Kidney glomerular epithelial cell (primary cell): ENCODE results near the gene NRP2.

Source experiments
- DNase-seq: peaks from one replicate; lab custom pipeline; 2025; lab: John Stamatoyannopoulos, UW

Gene NRP2, protein sequence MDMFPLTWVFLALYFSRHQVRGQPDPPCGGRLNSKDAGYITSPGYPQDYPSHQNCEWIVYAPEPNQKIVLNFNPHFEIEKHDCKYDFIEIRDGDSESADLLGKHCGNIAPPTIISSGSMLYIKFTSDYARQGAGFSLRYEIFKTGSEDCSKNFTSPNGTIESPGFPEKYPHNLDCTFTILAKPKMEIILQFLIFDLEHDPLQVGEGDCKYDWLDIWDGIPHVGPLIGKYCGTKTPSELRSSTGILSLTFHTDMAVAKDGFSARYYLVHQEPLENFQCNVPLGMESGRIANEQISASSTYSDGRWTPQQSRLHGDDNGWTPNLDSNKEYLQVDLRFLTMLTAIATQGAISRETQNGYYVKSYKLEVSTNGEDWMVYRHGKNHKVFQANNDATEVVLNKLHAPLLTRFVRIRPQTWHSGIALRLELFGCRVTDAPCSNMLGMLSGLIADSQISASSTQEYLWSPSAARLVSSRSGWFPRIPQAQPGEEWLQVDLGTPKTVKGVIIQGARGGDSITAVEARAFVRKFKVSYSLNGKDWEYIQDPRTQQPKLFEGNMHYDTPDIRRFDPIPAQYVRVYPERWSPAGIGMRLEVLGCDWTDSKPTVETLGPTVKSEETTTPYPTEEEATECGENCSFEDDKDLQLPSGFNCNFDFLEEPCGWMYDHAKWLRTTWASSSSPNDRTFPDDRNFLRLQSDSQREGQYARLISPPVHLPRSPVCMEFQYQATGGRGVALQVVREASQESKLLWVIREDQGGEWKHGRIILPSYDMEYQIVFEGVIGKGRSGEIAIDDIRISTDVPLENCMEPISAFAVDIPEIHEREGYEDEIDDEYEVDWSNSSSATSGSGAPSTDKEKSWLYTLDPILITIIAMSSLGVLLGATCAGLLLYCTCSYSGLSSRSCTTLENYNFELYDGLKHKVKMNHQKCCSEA

DNA sequence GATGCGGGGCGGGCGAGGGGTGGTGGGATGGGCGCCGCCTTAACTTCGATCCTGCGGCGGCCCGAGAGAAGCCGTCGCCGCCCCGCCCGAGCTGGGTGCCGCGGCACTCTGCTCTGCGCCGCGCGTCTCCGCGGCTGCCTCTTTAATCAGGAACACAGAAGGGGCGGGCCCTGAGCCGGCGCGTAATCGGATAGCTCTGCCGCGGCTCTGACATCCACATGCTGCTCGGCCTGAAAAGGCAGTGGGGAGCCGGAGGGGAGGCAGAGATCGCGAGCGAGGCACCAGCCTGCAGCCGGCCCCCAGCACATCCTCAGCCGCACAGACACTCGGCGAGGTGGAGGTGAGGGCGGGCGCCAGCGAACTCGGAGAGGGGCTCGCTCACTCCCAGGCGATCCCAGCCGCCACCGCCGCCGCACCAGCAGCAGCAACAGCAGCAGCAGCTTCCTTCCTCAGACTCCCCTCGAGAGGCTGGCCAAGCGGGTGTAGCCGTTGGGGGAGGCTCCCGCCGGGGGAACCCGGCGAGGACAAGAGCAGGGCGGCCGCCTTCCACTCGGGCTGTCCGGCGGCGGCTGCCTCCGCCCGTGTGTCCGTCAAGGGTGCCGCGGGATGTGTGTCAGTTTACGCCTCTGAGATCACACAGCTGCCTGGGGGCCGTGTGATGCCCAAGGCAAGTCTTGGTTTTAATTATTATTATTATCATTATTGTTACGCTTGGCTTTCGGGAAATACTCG lies at the start of gene NRP2:
TSS of gene NRP2 (plus strand) at position 263 of the 732 bp plus-strand sequence. CDS start 790 bp downstream, outside the sequence.
- DNase-seq, result peak; percentile 89

DNA sequence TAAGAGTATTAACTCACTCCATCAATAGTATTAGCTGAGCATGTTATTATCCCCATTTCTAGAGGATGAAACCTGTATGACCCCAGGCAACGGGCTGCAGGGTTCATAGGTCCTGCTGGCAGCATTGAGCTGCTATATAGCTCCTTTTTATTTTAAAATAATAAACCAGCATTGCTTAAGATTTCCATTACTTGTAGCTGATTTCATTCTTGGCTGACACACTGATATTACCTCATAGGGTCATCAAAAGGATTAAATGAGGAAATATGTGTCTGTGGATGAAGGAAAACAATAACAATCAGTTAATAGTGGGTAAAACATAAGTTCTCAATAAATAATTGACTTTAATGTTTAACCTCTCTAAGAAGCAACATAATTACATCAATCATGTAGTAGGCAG lies 48.3 kb upstream of the NRP2 start:
- no peak for DNase-seq

DNA sequence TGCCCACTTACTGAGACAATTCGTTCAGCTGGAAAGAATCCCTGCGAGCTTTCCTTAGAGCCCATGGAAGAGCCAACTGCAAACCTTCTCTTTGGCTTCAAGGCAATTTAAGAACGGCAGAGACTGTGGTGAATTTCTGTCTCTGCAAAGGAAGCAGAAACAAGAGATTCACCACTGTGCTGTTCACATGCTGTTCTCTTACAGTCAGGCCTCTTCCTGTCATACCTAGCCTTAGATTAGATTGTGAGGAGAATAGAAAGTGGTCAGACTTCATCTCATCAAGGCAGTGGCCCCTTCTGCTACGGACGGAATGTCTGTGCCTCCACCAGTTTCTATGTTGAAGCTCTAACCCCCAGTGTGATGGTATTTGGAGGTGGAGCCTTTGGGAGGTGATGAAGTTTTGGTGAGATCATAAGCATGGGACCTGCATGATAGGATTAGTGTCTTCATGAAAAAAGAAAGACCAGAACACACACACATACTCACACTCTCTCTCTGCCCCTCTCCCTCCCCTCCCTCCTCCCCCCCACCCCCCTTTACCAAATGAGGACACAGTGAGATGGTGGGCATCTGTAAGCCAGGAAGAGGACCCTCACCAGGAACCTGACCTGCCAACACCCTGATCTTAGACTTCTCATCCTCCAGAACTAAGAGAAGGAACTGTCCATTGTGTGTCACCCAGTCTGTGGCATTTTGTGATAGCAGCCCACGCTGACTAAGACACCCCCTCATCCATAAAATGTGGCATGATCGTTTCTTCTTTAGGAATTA lies 45.6 kb upstream of the NRP2 start:
- DNase-seq, result no peak

DNA sequence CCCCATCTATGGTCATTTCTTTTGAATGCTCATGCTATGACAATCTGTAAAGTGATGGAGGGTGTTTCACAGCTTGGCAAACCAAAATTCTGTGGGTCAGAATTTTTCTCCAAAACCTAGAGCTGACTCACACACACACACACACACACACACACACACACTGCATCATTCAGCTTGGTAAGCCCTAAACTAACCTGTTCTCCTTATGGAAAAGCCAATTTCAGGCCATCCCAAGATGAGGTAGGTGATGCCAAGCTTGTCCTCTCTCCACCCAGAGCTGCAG lies 45.0 kb upstream of the NRP2 start:
- no peak for DNase-seq

DNA sequence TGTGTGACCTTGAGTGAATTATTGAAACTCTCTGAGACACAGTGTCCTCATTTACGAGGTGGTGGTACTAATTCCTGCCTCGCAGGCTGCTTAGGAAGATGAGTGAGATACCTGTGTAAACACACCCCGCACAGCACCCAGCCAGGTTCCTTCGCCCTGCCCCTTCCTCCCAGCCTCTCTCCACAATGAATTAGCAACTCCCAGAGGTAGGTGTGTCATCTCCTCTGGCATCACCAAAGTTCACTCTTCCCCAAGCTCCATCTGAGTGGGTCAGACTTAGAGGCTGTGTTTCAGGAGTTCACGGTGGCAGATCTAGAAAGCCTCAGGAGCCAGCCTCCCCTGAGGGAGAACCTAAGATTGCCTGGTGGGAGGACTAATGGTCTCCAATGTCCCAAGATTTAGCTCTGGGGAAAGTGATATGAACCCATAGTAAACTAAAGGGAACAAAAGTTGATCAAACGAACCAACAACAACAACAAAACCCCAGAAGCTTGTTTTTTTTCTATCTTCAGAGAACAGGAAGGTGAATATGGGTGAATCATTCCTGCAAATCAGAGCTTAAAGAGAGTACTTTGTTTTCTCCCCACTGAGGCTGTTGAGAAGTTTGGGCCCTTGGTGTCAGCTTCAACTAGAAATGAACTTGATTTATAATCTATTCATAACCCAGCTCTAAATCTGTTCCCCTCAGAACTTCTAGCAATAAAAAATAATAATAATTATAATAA lies 44.4 kb upstream of the NRP2 start:
- no peak for DNase-seq

DNA sequence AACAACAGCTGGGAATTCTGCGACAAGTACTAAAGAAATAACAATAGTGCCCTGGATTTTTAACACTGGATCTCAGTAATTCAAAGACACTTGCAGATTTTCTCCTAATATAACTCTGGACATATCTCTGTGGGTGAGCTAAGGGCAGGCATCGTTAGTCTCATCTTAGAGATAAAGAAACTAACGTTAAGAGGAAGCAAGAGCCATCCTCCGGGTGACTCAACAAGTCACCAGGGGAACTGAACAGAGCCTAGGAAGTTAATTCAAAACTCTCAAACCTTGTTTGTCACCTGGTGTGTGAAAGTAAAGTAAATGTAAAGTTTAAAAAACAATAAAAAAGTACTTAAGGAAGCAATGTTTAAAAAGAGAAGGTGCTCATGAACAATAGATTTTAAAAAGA lies 41.6 kb upstream of the NRP2 start:
- DNase-seq, result no peak

DNA sequence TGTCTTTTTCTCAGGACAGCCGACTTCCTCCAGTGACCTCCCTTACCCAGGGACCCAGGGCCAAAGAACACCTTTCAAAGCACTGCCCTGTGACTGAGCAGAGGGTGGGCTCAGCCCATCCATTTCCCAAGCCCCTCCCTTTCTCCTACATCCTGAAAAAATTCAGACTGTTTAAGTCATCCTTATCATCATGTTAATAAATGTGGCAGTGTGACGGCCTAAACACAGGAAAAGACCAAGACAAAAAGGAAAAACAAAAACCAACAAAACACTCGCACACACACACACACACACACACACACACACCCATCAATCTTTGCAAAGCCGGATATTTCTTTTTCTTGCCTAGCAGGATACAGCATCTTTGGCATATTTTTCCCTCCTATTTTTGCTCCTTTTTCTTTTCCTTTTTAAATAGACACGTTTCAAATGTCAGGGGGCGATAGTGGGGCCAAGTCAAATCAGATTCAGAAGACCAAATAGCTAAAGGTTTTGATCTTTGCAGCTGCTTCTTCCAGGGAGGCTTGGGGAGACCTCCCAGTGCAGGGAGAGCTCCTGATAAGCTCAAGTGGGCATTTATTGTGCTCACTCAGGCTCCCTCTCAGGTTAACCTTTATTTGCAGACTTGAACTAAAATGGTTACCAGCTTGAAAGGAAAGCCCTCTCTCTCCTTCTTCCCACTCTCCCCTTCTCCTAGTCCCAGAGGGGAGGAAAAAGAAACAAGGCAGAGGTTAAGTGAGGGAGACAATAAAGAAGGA lies 39.5 kb upstream of the NRP2 start:
- DNase-seq, result no peak

DNA sequence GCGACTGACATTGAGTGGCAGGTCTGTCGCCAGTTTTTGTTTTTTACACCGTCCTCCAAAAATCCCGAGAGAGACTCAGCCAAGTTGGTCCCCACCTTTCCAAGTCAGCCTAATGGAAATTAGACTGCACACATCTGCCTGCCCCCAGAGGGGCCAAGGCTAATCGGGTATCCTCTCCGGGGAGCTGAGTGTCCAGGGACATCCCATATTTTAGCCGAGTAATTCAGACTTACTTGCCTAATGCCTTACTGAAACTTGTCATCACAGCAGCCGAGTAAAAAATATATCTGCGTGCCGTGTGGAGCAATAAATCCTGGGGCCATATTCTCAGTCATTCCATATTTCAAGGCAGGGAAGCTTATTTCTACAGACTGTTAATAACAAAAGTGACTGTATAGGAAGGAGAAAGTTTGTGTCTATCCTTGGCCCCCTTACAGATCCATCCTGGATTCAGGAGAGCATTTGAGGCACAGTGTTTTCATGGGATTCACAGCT lies 38.9 kb upstream of the NRP2 start:
- no peak for DNase-seq

DNA sequence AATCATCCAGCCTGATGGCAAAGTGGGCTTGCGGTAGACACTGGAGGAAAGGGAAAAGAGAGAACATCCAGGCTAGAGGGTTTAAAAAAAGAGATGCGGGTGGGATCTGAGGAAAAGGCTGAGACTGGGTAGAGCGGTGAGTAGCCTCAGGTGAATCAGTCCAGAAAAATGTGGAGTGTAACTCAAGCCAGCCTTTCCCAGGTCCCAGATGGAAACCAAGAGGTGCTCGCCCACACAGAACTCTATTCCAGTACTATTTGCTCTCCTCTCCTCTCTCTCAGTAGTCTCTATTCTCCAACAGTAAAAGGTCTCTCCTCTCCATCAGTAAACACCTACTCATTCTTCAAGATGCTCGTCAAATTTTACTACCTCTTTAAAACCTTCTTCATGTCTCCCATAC lies 38.3 kb upstream of the NRP2 start:
- no peak for DNase-seq

DNA sequence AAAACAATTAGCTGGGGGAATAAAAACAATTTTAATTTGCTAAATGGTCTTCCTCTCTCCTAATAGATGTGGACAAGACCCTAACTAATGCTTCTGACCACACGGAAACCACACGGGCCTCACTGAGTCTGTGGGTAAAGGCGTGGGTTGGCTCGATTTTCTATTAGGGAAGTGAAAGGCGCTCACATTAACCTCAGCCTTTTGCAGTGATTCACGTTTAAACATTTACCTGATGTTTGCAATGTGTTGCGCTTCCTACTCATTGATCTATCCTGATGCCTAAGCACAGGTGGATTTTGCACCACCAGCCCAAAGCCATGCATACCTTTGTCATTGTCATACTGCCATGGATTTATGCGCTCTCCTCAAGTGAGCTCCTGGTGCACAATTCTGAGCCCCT lies 35.6 kb upstream of the NRP2 start:
- no peak for DNase-seq

DNA sequence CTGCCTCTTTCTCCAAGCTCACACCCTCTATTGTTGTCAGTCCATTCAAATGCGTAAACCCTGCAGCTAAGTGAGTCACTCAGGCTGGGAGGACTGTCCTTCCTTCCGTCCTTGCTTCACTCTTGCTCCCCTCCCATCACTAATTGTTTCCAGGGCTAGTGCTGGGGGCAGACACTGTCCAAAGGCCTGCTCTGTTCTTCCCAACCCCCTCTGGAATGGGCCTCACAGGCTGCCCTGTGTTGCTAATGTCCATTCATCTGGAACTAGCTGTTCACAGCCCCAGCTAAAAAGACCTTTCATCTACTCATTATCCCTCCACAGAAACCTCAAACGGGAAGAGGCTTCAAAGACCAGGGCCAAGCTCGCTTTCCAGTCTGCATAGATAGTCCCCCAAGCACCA lies 31.9 kb upstream of the NRP2 start:
- peak; percentile 47 for DNase-seq

DNA sequence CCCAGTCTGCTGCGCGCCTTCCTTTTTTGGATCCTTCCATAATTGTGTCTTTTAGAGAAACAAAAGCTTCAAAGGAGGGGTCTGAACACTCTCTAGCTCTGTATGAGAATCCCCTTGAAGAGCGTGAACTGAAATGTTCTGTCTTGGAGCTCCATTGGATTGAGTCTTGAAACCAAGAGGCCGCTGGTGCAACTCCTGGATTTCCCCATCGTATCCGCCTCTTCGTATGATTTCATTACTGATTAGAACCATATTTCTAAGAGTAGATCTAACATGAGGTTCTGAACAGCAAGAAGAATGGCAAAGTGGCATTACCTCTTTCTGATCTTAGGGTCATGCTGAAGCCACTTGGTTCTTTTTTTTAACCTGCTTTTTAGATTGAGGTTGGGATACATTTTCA lies 31.4 kb upstream of the NRP2 start:
- no peak for DNase-seq

DNA sequence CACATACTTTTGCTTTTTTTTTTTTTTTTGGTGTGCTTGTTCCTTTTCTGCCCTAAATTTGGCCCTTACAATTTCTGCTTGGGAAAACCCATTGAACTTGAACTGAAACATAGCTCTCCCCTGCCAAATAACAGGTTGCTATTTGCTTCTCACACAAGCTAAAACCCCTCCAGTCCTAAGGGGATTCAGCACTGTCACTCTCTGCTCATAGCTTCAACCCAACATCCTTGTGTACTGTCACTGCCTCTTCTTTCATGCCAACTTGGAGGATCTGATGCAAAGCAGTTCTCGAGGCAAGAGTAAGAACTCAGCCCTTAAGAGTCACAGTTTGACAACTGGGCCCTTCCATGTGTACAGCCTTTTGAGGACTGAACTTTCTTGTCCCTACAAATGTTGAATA lies 30.6 kb upstream of the NRP2 start:
- no peak for DNase-seq

DNA sequence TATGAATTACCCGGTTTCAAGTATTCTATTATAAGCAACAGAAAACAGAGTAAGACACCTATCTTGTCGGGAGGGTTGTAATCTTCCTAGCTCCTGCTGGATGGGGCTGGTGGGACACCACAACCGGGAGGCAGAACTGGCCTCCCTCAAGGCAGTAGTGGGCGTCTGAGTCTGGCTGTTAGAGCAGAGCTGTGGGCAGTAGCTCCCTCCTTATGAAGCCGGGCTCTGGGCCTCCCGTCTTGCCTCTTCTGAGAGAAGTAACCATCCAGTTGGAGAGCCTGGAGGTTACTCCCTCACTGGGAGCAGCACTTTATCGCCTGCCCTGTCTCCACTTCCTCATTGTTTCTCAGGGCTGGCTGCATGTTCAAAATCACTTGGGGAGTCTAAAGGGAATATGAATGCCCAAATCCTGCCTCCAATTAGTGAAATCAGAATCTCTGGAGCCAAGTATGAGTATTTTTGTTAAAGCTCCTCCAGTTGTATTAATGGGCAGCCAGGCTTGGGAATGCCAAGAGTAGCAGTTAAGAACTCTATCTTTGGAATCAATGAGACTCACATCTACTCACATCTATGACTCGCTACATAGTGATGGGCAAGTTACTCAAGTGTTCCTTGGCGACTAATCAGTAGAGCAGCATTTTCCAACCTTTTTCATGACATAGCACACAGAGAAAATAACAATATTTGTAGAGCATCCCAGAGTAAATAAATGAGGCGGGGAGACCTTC lies 27.3 kb upstream of the NRP2 start:
- DNase-seq, result peak; percentile 74

DNA sequence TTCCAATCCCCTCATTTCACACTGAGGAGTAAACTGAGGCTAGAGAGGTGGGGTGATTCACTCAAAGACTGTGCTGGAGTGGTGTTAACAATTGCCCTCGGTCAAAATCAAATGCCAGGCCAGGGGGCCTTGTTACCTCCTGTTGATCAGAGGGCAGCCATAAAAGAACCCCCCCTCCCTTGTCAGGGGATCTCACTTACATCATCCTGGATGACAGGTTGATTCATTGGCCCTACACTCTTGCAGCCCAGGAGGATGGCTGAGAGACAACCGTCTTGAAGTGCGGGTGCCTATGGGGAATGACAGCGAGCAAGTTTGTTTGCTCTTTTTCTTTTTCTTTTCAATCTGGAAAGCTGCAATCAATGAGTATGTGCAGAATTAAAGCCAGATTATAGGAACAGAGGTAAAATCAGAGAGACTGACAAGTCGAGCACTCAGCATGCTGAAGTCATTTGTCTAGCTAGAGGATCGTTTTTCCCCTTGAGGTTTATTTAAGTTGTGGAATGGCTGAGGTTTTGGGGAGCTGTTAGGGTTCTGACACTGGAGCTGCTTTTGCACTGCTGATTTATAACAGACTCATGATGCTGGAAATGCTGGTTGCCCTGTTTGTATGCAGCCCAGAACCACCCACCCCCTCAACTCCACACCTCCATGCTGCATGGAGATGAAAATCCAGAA lies 26.4 kb upstream of the NRP2 start:
- no peak for DNase-seq

DNA sequence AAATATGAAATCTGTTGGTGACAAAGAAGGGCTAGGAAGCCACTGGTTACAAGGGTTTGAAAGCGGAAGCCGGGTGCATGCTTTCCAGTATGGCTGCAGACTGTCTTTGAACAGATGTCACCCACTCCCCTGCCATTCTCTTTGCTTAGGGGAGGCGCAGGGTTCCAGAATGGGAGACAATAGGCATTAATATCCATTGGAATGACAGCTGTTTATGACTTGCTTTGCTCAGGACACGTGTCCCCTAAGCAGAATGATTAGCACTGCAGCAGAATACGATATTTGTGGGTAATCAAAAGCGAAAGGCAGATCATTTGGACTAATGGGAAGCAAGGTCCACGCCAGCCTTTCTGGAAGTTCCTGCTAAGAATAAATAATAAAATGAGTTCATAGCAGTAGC lies 25.8 kb upstream of the NRP2 start:
- DNase-seq, result no peak

DNA sequence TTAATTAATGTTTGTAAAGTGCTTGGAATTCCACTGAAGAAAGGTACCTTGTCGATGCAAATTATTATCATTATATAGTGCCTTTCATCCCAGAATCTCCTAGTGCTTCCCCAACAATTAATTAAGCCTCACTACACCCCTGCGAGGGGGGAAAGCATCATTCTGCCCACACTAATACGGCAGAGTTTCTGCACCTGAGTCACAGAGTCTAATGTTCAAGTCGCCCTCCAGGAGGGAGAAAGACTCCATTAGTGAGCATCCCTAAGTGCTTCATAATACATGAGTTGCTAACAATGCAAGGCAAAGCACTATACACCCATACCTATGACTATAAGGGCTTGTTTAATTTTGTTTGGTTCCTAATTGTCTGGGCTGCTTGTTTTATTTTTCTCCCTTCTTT lies 25.4 kb upstream of the NRP2 start:
- DNase-seq, result no peak

DNA sequence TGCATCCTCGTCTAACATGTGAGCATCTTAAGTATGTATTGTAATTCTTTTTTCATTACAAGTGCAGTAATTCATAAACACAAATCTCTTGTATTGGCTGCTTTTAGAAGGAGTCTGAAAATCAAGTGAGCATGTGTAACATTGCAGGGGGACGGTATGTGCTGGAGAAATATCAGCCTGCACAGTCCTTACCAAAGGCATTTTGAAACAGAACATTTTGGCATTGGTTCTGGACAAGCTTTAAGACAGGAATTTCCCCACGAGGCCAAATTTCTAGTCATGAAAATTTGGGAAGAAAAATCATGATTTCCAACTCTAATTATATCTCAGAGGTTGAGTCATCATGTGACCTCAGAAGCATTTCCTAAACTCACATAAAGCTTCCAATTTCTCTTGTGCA lies 24.7 kb upstream of the NRP2 start:
- DNase-seq, result no peak

DNA sequence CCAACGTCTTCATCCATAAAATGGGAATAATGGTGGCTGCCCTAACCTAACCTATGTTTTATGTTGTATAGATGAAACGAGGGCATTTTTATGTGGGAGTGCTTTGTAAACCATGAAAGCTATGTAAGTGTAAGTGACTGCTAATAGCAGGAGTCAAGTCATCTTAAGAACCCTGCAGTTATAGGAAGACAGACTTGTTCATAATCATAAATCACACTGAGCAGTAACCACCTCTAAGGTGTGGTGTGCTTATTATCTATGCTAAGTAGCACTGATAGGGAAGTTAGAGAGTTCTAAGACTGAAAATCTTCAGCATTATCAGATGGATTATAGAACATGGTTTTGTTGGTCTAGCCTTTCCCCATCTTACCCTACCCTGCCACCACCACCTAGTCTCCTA lies 24.2 kb upstream of the NRP2 start:
- no peak for DNase-seq
